ENCODE data around the gene ZNF699. TPM values are rescaled to one million over a fixed set of nuclear protein-coding genes. Genes with fewer than 3 reads are reported as not detected.

Gene ZNF699
- total RNA-seq, 1 donor from 2014 or later, result 11.0 TPM

- Histone ChIP-seq H3K9me3 (peaks cover 72% of the 10 kb centered on the region), H3K36me3 (peaks cover 3 to 58% of the 10 kb centered on the region in 2 donors), H3K27me3 (no peaks in the 10 kb centered on the region), H3K4me3 (no peak overlapping the region), H3K4me1 (no peaks in the 10 kb centered on the region), H3K27ac (no peak overlapping the region)
- DNase-seq (ENCODE audit: extremely low spot score in 2 of 2), result no peak
- intact Hi-C loops (cut with DNase I), result no loop called here
- TF ChIP-seq, protein P1, sequence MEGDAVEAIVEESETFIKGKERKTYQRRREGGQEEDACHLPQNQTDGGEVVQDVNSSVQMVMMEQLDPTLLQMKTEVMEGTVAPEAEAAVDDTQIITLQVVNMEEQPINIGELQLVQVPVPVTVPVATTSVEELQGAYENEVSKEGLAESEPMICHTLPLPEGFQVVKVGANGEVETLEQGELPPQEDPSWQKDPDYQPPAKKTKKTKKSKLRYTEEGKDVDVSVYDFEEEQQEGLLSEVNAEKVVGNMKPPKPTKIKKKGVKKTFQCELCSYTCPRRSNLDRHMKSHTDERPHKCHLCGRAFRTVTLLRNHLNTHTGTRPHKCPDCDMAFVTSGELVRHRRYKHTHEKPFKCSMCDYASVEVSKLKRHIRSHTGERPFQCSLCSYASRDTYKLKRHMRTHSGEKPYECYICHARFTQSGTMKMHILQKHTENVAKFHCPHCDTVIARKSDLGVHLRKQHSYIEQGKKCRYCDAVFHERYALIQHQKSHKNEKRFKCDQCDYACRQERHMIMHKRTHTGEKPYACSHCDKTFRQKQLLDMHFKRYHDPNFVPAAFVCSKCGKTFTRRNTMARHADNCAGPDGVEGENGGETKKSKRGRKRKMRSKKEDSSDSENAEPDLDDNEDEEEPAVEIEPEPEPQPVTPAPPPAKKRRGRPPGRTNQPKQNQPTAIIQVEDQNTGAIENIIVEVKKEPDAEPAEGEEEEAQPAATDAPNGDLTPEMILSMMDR (IDR thresholded peaks at IDR 0.05), result no peak
- no peak for TF ChIP-seq POLR2A (IDR thresholded peaks at IDR 0.05)
- TF ChIP-seq POLR2AphosphoS5 (IDR thresholded peaks at IDR 0.05; ENCODE audit: insufficient read depth in 1 of 2, low read depth in 1 of 2), result no peak
These were observed 38.6 kb upstream of the ZNF699 start for GRCh38 chr19:9348253-9348652.

DNA sequence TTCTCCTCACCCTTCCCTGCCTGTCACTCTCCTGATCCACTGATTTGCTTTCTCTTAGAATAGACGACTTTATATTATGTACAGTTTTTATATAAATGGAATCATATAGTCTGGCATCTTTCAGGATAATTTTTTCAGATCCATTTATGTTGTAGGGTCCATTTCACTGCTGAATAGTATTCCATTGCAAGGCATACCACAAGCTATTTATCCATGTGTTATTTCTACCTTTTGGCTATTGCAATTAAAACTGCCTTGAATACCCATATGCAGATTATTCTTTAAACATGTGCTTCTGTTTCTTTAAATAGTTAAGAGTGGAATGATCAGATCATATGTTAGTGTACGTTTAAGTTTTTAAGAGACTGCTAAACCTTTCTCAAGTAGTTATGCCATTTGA lies 35.4 kb upstream of the ZNF699 start:
- intact Hi-C loops (cut with DNase I), result no loop called here

GRCh38 chr19:9342610-9343304 lies 33.1 kb upstream of the ZNF699 start:
- no peaks in the 10 kb centered on the region for H3K4me1 ChIP-seq
- TF ChIP-seq, protein P1 (IDR thresholded peaks at IDR 0.05), result no peak
- TF ChIP-seq POLR2A (IDR thresholded peaks at IDR 0.05), result no peak
- TF ChIP-seq POLR2AphosphoS5 (IDR thresholded peaks at IDR 0.05; ENCODE audit: insufficient read depth in 1 of 2, low read depth in 1 of 2), result no peak
- intact Hi-C loops (cut with DNase I), result no loop called here
- no peaks in the 10 kb centered on the region for H3K27me3 ChIP-seq
- H3K4me3 ChIP-seq, result no peak overlapping the region
- H3K27ac ChIP-seq, result no peak overlapping the region
- no peak for DNase-seq (ENCODE audit: extremely low spot score in 2 of 2)
- H3K9me3 ChIP-seq, result peaks cover 87% of the 10 kb centered on the region
- H3K36me3 ChIP-seq, result peaks cover 11 to 88% of the 10 kb centered on the region in 2 donors

More for the DNA sequence above, 35.4 kb upstream of the ZNF699 start:
- Histone ChIP-seq H3K36me3 (peaks cover 11 to 82% of the 10 kb centered on the region in 2 donors), H3K9me3 (peaks cover 84% of the 10 kb centered on the region), H3K4me1 (no peaks in the 10 kb centered on the region), H3K4me3 (no peak overlapping the region), H3K27me3 (no peaks in the 10 kb centered on the region), H3K27ac (no peak overlapping the region)
- TF ChIP-seq POLR2AphosphoS5 (IDR thresholded peaks at IDR 0.05; ENCODE audit: insufficient read depth in 1 of 2, low read depth in 1 of 2), result no peak
- TF ChIP-seq POLR2A (IDR thresholded peaks at IDR 0.05), result no peak
- TF ChIP-seq, protein P1 (IDR thresholded peaks at IDR 0.05), result no peak
- DNase-seq (ENCODE audit: extremely low spot score in 2 of 2), result no peak

- no peak for DNase-seq (ENCODE audit: extremely low spot score in 2 of 2)
- H3K9me3 ChIP-seq, result peaks cover 57% of the 10 kb centered on the region
- intact Hi-C loops (cut with DNase I), result no loop called here
- TF ChIP-seq POLR2AphosphoS5 (IDR thresholded peaks at IDR 0.05; ENCODE audit: insufficient read depth in 1 of 2, low read depth in 1 of 2), result no peak
- TF ChIP-seq, protein P1 (IDR thresholded peaks at IDR 0.05), result no peak
- TF ChIP-seq POLR2A (IDR thresholded peaks at IDR 0.05), result no peak
- no peak overlapping the region for H3K4me3 ChIP-seq
- no peak overlapping the region for H3K27ac ChIP-seq
- H3K4me1 ChIP-seq, result peaks cover 2% of the 10 kb centered on the region
- peaks cover 0 to 73% of the 10 kb centered on the region in 2 donors for H3K36me3 ChIP-seq
- H3K27me3 ChIP-seq, result no peaks in the 10 kb centered on the region
These were observed 20.4 kb upstream of the ZNF699 start for GRCh38 chr19:9329999-9330398.

- Histone ChIP-seq H3K4me1 (peaks cover 15% of the 10 kb centered on the region), H3K27ac (peak overlapping the region; percentile 75), H3K9me3 (peaks cover 5% of the 10 kb centered on the region), H3K4me3 (peak overlapping the region; percentile 85 to 90), H3K36me3 (peaks cover 0 to 28% of the 10 kb centered on the region in 2 donors), H3K27me3 (no peaks in the 10 kb centered on the region)
- intact Hi-C loops (cut with DNase I), result no loop called here
- TF ChIP-seq POLR2AphosphoS5 (IDR thresholded peaks at IDR 0.05; ENCODE audit: insufficient read depth in 1 of 2, low read depth in 1 of 2), result no peak
- no peak for DNase-seq (ENCODE audit: extremely low spot score in 2 of 2)
These were observed 14.9 kb upstream of the ZNF699 start for GRCh38 chr19:9324584-9324962.

Measured in vagina (tissue), 2 donors.